Measurements from ENCODE around the gene WNT8B. TPM values are rescaled to one million over a fixed set of nuclear protein-coding genes. Genes with fewer than 3 reads are reported as not detected.

Gene WNT8B
- total and polyA plus RNA-seq, 2 donors (not counting 1 experiment from before 2014, with no cell fraction given), result not detected

- no peak for DNase-seq (ENCODE audit: low read depth in 2 of 2)
- Histone ChIP-seq H3K36me3 (ENCODE audit: control insufficient read depth, insufficient read depth, low read length) (peaks cover 3% of the 10 kb centered on the region), H3K4me1 (ENCODE audit: control insufficient read depth, extremely low read depth, insufficient read depth, low read length) (peaks cover 5% of the 10 kb centered on the region), H3K27ac (ENCODE audit: insufficient read depth, low read length) (no peak within 1 kb of the TSS), H3K27me3 (ENCODE audit: control insufficient read depth, insufficient read depth, low read length) (no peaks in the 10 kb centered on the region), H3K4me2 (ENCODE audit: extremely low read depth, insufficient read depth, low read length) (peak within 1 kb of the TSS; percentile 85), H4K20me1 (ENCODE audit: control insufficient read depth, extremely low read depth, insufficient read depth, low read length) (no peaks in the 10 kb centered on the region), H3K4me3 (replicated peaks in 1 of 4; ENCODE audit: control extremely low read depth in 1 of 4, insufficient read depth in 1 of 4, low read depth in 3 of 4, low read length in 4 of 4) (peak within 1 kb of the TSS; percentile 31 to 54 (median 39)), H2AFZ (ENCODE audit: low read length) (peak within 1 kb of the TSS; percentile 66), H3K79me2 (ENCODE audit: control insufficient read depth, insufficient read depth, low read length) (no peaks in the 10 kb centered on the region), H3K9ac (ENCODE audit: insufficient read depth, low read length) (peak within 1 kb of the TSS; percentile 28), H3K9me3 (ENCODE audit: control insufficient read depth, insufficient read depth, low read depth, low read length) (no peaks in the 10 kb centered on the region)
- TF ChIP-seq CTCF (conservative IDR thresholded peaks at IDR 0.05 in 1 of 2, IDR thresholded peaks at IDR 0.05 in 1 of 2; ENCODE audit: low read depth in 1 of 2, low read length in 2 of 2) (peak in 1 of 2 donors; percentile 11), EZH2 (IDR thresholded peaks at IDR 0.05; ENCODE audit: low read length, missing control alignments) (no peak)
These were observed 56.7 kb downstream of the WNT8B start, which contains the start of gene SEC31B for GRCh38 chr10:100519311-100520051. TSS of gene SEC31B (minus strand) at chr10:100519861. CDS start at chr10:100516952, 2,909 bp downstream.

- H3K79me2 ChIP-seq (ENCODE audit: control insufficient read depth, insufficient read depth, low read length), result no peaks in the 10 kb centered on the region
- peaks cover 4% of the 10 kb centered on the region for H3K36me3 ChIP-seq (ENCODE audit: control insufficient read depth, insufficient read depth, low read length)
- H3K27me3 ChIP-seq (ENCODE audit: control insufficient read depth, insufficient read depth, low read length), result no peaks in the 10 kb centered on the region
- no peaks in the 10 kb centered on the region for H4K20me1 ChIP-seq (ENCODE audit: control insufficient read depth, extremely low read depth, insufficient read depth, low read length)
- H3K9ac ChIP-seq (ENCODE audit: insufficient read depth, low read length), result no peak overlapping the region
- peak in 1 of 2 donors; percentile 71 for DNase-seq (ENCODE audit: low read depth in 2 of 2)
- no peak overlapping the region for H2AFZ ChIP-seq (ENCODE audit: low read length)
- H3K4me1 ChIP-seq (ENCODE audit: control insufficient read depth, extremely low read depth, insufficient read depth, low read length), result peaks cover 5% of the 10 kb centered on the region
- H3K9me3 ChIP-seq (ENCODE audit: control insufficient read depth, insufficient read depth, low read depth, low read length), result no peaks in the 10 kb centered on the region
- H3K4me3 ChIP-seq (replicated peaks in 1 of 4; ENCODE audit: control extremely low read depth in 1 of 4, insufficient read depth in 1 of 4, low read depth in 3 of 4, low read length in 4 of 4), result no peak overlapping the region
- TF ChIP-seq CTCF (conservative IDR thresholded peaks at IDR 0.05 in 1 of 2, IDR thresholded peaks at IDR 0.05 in 1 of 2; ENCODE audit: low read depth in 1 of 2, low read length in 2 of 2) (no peak), EZH2 (IDR thresholded peaks at IDR 0.05; ENCODE audit: low read length, missing control alignments) (no peak)
- H3K4me2 ChIP-seq (ENCODE audit: extremely low read depth, insufficient read depth, low read length), result no peak overlapping the region
- H3K27ac ChIP-seq (ENCODE audit: insufficient read depth, low read length), result no peak overlapping the region
These were observed 58.0 kb downstream of the WNT8B start for GRCh38 chr10:100520811-100521210.

GRCh38 chr10:100522107-100522801 lies 59.4 kb downstream of the WNT8B start:
- no peaks in the 10 kb centered on the region for H3K9me3 ChIP-seq (ENCODE audit: control insufficient read depth, insufficient read depth, low read depth, low read length)
- H3K36me3 ChIP-seq (ENCODE audit: control insufficient read depth, insufficient read depth, low read length), result peaks cover 9% of the 10 kb centered on the region
- H3K27me3 ChIP-seq (ENCODE audit: control insufficient read depth, insufficient read depth, low read length), result no peaks in the 10 kb centered on the region
- no peak overlapping the region for H2AFZ ChIP-seq (ENCODE audit: low read length)
- H4K20me1 ChIP-seq (ENCODE audit: control insufficient read depth, extremely low read depth, insufficient read depth, low read length), result no peaks in the 10 kb centered on the region
- no peak overlapping the region for H3K9ac ChIP-seq (ENCODE audit: insufficient read depth, low read length)
- H3K79me2 ChIP-seq (ENCODE audit: control insufficient read depth, insufficient read depth, low read length), result no peaks in the 10 kb centered on the region
- no peak overlapping the region for H3K4me3 ChIP-seq (replicated peaks in 1 of 4; ENCODE audit: control extremely low read depth in 1 of 4, insufficient read depth in 1 of 4, low read depth in 3 of 4, low read length in 4 of 4)
- peaks cover 5% of the 10 kb centered on the region for H3K4me1 ChIP-seq (ENCODE audit: control insufficient read depth, extremely low read depth, insufficient read depth, low read length)
- no peak overlapping the region for H3K27ac ChIP-seq (ENCODE audit: insufficient read depth, low read length)
- TF ChIP-seq EZH2 (IDR thresholded peaks at IDR 0.05; ENCODE audit: low read length, missing control alignments) (no peak), CTCF (conservative IDR thresholded peaks at IDR 0.05 in 1 of 2, IDR thresholded peaks at IDR 0.05 in 1 of 2; ENCODE audit: low read depth in 1 of 2, low read length in 2 of 2) (no peak)
- DNase-seq (ENCODE audit: low read depth in 2 of 2), result no peak
- H3K4me2 ChIP-seq (ENCODE audit: extremely low read depth, insufficient read depth, low read length), result no peak overlapping the region
